A549 (cell line): ENCODE measurements around the gene CTBP2. TPM values are rescaled to one million over a fixed set of nuclear protein-coding genes. Genes with fewer than 3 reads are reported as not detected.
"Not testable (repeated sequence)": the region's sequence is repeated elsewhere in the genome, so short reads cannot be mapped to it uniquely, and the experiment has no call there.

Experiments used
- ATAC-seq, 2 experiments: fragments of 200-7000 bp in 1 of 2; fragments of >200 bp in 1 of 2; cut with Nextera tagmentation in 1 of 2; cut with Tn5 transposase in 1 of 2; 3 replicates each; pipeline versions ENCODE4 v1.8.0 to v1.9.1; 2018 to 2020; ENCODE audit warnings: mild to moderate bottlenecking in 1 of 2, moderate library complexity in 1 of 2
- CTCF ChIA-PET: fragments of 300-600 bp; sonication (Branson Sonifier 250); formaldehyde crosslinking; extraction: SDS; loops from one replicate; lab custom pipeline; 2021; ENCODE audit warnings: antibody characterized with exemption, inconsistent platforms; lab: Yijun Ruan, JAX
- POLR2A ChIA-PET: fragments of 350-600 bp; formaldehyde crosslinking; extraction: SDS; loops from one replicate; lab custom pipeline; 2021; ENCODE audit warnings: antibody characterized with exemption, inconsistent platforms; lab: Yijun Ruan, JAX
- DNase-seq, 2 experiments: peaks; one replicate each; pipeline versions ENCODE4 v3.0.0 to v3.0.0-alpha.2; 2011 to 2016; ENCODE audit warnings: low read depth in 1 of 2, low spot score in 1 of 2
- FAIRE-seq: peaks from 2 replicates; lab custom pipeline; 2011; peaks lifted over from hg19 to GRCh38; lab: Jason Lieb, UNC
- H3K27ac ChIP-seq, 2 experiments: fragments of >200 bp; sonication (Bioruptor Twin); formaldehyde crosslinking; 3 replicates each; pipeline ENCODE4 v1.5.1; 2016 to 2017
- H3K4me1 ChIP-seq: fragments of >200 bp; sonication (Bioruptor Twin); formaldehyde crosslinking; 3 replicates; pipeline ENCODE4 v1.6.1; 2016
- H3K4me2 ChIP-seq: fragments of >200 bp; sonication (Bioruptor Twin); formaldehyde crosslinking; 3 replicates; pipeline ENCODE4 v1.6.1; 2016
- H3K4me3 ChIP-seq: fragments of >200 bp; sonication (Bioruptor Twin); formaldehyde crosslinking; 3 replicates; pipeline ENCODE4 v1.5.1; 2016
- H3K9me3 ChIP-seq: fragments of >200 bp; sonication (Bioruptor Twin); formaldehyde crosslinking; 3 replicates; pipeline ENCODE4 v1.6.1; 2016
- CBX8 ChIP-seq: fragments of 200-600 bp; sonication (generic); IDR thresholded peaks from 2 replicates; pipeline ENCODE4 v1.6.1; 2016
- EHF ChIP-seq: fragments of 250-450 bp; sonication (Bioruptor Pico); IDR thresholded peaks from 2 replicates; pipeline ENCODE4 v1.5.0; 2020; ENCODE audit warnings: mild to moderate bottlenecking
- EHMT2 ChIP-seq: fragments of 200-600 bp; sonication (generic); IDR thresholded peaks from 2 replicates; pipeline ENCODE4 v1.6.1; 2016; ENCODE audit warnings: antibody characterized with exemption, low read depth, mild to moderate bottlenecking, moderate library complexity
- EP300 ChIP-seq, 2 experiments: fragments of >200 bp; sonication (Bioruptor Twin); formaldehyde crosslinking; IDR thresholded peaks; 2 replicates in 1 of 2; 3 replicates in 1 of 2; pipeline ENCODE4 v1.6.1; 2016 to 2017
- FOSB ChIP-seq: fragments of 250-450 bp; sonication (Bioruptor Pico); IDR thresholded peaks from 2 replicates; pipeline ENCODE4 v1.5.0; 2020; ENCODE audit warnings: mild to moderate bottlenecking, moderate library complexity
- FOSL2 ChIP-seq, 2 experiments: fragments of 450-650 bp in 1 of 2; fragments of >200 bp in 1 of 2; sonication (Bioruptor Twin) in 1 of 2; formaldehyde crosslinking; IDR thresholded peaks; 2 replicates each; pipeline versions ENCODE4 v1.5.0 to v1.6.1; 2016 to 2020; ENCODE audit warnings: mild to moderate bottlenecking in 1 of 2, moderate library complexity in 1 of 2
- GATA3 ChIP-seq: IDR thresholded peaks from 2 replicates; pipeline ENCODE4 v1.6.1; 2012; ENCODE audit warnings: borderline replicate concordance
- HDAC2 ChIP-seq: fragments of 200-600 bp; sonication (generic); IDR thresholded peaks from 2 replicates; pipeline ENCODE4 v1.6.1; 2016
- HES2 ChIP-seq: fragments of >200 bp; sonication (Bioruptor Twin); formaldehyde crosslinking; IDR thresholded peaks from 2 replicates; pipeline ENCODE4 v1.6.1; 2016
- HEYL ChIP-seq: fragments of 250-450 bp; sonication (Bioruptor Pico); IDR thresholded peaks from 2 replicates; pipeline ENCODE4 v1.8.0; 2021; ENCODE audit warnings: mild to moderate bottlenecking, moderate library complexity
- HOXA7 ChIP-seq: fragments of 250-450 bp; sonication (Bioruptor Pico); IDR thresholded peaks from 2 replicates; pipeline ENCODE4 v1.5.0; 2020; ENCODE audit warnings: mild to moderate bottlenecking, moderate library complexity
- HOXB13 ChIP-seq: fragments of 250-450 bp; sonication (Bioruptor Pico); IDR thresholded peaks from 2 replicates; pipeline ENCODE4 v1.5.0; 2020; ENCODE audit warnings: low read depth, mild to moderate bottlenecking, moderate library complexity
- KDM1A ChIP-seq: fragments of 200-600 bp; sonication (generic); IDR thresholded peaks from 2 replicates; pipeline ENCODE4 v1.6.1; 2016; ENCODE audit warnings: low read depth, mild to moderate bottlenecking
- MAX ChIP-seq: IDR thresholded peaks from 2 replicates; pipeline ENCODE4 v1.6.1; 2012
- MYC ChIP-seq: IDR thresholded peaks from 2 replicates; pipeline ENCODE4 v1.6.1; 2012; ENCODE audit warnings: mild to moderate bottlenecking, inconsistent platforms, low read length, improper control_type of control experiment, borderline replicate concordance
- NFE2L2 ChIP-seq: fragments of 150-350 bp; conservative IDR thresholded peaks from 2 replicates; pipeline ENCODE4 v1.6.1; 2014; ENCODE audit warnings: low read length
- POLR2AphosphoS2 ChIP-seq: conservative IDR thresholded peaks from 2 replicates; pipeline ENCODE4 v1.6.1; 2012; ENCODE audit warnings: low read length, improper control_type of control experiment, inconsistent platforms
- RAD21 ChIP-seq, 2 experiments: fragments of >200 bp in 1 of 2; sonication (Bioruptor Twin) in 1 of 2; formaldehyde crosslinking in 1 of 2; IDR thresholded peaks in 1 of 2; conservative IDR thresholded peaks in 1 of 2; 2 replicates in 1 of 2; 3 replicates in 1 of 2; pipeline ENCODE4 v1.6.1; 2012 to 2018; ENCODE audit warnings: inconsistent platforms in 1 of 2
- RFX5 ChIP-seq: fragments of 450-650 bp; IDR thresholded peaks from 2 replicates; pipeline ENCODE4 v1.7.1; 2014; ENCODE audit warnings: antibody characterized with exemption, mild to moderate bottlenecking, moderate library complexity
- TFCP2L1 ChIP-seq: fragments of 250-450 bp; sonication (Bioruptor Pico); IDR thresholded peaks from 2 replicates; pipeline ENCODE4 v1.5.0; 2021; ENCODE audit warnings: mild to moderate bottlenecking
- ZFP36 ChIP-seq: fragments of 450-650 bp; IDR thresholded peaks from 2 replicates; pipeline ENCODE4 v1.6.1; 2014; ENCODE audit warnings: borderline replicate concordance; ENCODE audit not compliant: partially characterized antibody
- WGBS: methylation state at CpG from one replicate; pipeline ENCODE4 v1.1.6; 2017; ENCODE audit errors: missing lambda C conversion rate; 5-methylcytosine and 5-hydroxymethylcytosine counted together
- polyA plus RNA-seq, 4 experiments: library from polyadenylated mRNA; depleted of rRNA in 3 of 4; stranded (reverse); fragments of >200 nt; fragmentation: RNase III in 1 of 4; extraction: RNeasy Plus Mini Kit Qiagen cat#74134 plus additional on column Dnase treatment in 1 of 4; gene quantifications; 2 replicates in 3 of 4; 3 replicates in 1 of 4; pipeline ENCODE4 v1.2.3, GENCODE V29; 2011 to 2017
- TF ChIP-seq, protein P1 (sequence below): fragments of 250-450 bp; sonication (Bioruptor Pico); IDR thresholded peaks from 2 replicates; pipeline ENCODE4 v1.5.0; 2021; ENCODE audit warnings: mild to moderate bottlenecking, moderate library complexity, borderline replicate concordance
- TF ChIP-seq, protein P2 (sequence below): fragments of >200 bp; sonication (Bioruptor Twin); formaldehyde crosslinking; IDR thresholded peaks from 3 replicates; pipeline ENCODE4 v1.6.1; 2016
- TF ChIP-seq, protein P3 (sequence below): fragments of >200 bp; sonication (Bioruptor Twin); formaldehyde crosslinking; IDR thresholded peaks from 3 replicates; pipeline ENCODE4 v1.5.1; 2016

The CTBP2 gene
- polyA plus RNA-seq, 2 of the 4 experiments (the other 2 are of a cell fraction), result 74.9 to 78.9 TPM

DNA sequence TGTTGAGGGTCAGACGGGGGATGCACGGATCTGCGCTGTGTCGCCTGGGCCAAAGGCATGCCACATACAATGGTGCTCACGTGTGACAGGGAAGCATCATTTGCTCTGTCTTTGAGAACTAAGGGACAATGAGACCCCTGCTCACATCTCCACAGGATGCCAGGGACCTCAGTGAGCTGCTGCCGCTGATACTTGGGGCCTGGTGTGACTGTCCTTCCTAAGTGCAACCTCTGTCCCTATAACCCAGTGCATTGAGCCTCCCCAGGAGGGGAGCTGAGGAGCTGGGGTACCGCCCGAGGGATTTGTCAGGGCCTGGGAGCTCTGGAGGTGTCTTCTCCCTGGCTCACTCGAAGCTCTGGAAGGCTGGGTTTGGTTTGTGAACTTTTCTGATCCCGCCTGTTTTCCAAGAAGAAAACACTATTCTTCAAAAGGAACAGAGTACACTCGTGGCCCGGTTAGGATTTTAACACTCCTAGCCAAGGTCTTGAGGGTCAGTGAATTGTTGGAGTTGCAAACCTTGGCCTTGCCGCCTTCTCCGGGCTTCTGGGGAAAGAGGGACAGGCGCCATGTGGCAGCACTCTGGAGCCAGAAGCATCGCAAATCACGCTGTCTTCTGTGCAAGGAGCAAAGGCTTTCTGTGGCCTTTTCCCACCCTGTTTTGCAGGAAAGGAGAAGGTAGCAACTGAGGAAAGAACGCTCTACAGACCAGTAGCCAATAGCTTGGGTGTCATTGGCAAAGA lies 26.2 kb upstream of the CTBP2 start:
- Histone ChIP-seq H3K4me1 (no peaks in the 10 kb centered on the region), H3K4me2 (no peak overlapping the region), H3K4me3 (no peak overlapping the region), H3K27ac (no peak overlapping the region), H3K9me3 (no peaks in the 10 kb centered on the region)
- TF ChIP-seq MAX (no peak), EHF (CRISPR knock-in tag) (no peak), HOXA7 (CRISPR knock-in tag) (no peak), POLR2AphosphoS2 (no peak), FOSB (CRISPR knock-in tag) (no peak), TFCP2L1 (CRISPR knock-in tag) (no peak), HEYL (CRISPR knock-in tag) (no peak), KDM1A (no peak), RAD21 (conservative IDR thresholded peaks at IDR 0.05 in 1 of 2, IDR thresholded peaks at IDR 0.05 in 1 of 2) (no peak), ZFP36 (no peak), HOXB13 (CRISPR knock-in tag) (no peak), MYC (no peak), FOSL2 (IDR thresholded peaks at IDR 0.05) (no peak), FOSL2 (CRISPR knock-in tag; IDR thresholded peaks at IDR 0.05) (no peak), RFX5 (no peak)
- TF ChIP-seq, protein P1, sequence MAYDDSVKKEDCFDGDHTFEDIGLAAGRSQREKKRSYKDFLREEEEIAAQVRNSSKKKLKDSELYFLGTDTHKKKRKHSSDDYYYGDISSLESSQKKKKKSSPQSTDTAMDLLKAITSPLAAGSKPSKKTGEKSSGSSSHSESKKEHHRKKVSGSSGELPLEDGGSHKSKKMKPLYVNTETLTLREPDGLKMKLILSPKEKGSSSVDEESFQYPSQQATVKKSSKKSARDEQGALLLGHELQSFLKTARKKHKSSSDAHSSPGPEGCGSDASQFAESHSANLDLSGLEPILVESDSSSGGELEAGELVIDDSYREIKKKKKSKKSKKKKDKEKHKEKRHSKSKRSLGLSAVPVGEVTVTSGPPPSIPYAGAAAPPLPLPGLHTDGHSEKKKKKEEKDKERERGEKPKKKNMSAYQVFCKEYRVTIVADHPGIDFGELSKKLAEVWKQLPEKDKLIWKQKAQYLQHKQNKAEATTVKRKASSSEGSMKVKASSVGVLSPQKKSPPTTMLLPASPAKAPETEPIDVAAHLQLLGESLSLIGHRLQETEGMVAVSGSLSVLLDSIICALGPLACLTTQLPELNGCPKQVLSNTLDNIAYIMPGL, result no peak
- TF ChIP-seq, protein P2, sequence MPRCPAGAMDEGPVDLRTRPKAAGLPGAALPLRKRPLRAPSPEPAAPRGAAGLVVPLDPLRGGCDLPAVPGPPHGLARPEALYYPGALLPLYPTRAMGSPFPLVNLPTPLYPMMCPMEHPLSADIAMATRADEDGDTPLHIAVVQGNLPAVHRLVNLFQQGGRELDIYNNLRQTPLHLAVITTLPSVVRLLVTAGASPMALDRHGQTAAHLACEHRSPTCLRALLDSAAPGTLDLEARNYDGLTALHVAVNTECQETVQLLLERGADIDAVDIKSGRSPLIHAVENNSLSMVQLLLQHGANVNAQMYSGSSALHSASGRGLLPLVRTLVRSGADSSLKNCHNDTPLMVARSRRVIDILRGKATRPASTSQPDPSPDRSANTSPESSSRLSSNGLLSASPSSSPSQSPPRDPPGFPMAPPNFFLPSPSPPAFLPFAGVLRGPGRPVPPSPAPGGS, result no peak
- no peak for FAIRE-seq
- no peak for ATAC-seq
- no peak for DNase-seq
- ChIA-PET CTCF (interaction anchor here (1.5 kb wide), 1 partner anchor 16 kb away, joined by 3 read pairs; no protein-coding TSS in a partner anchor), POLR2A (no interaction called here)
- 66% methylated on average over 16 of the region's 18 CpGs for WGBS

- H3K27ac ChIP-seq, POLR2A ChIA-PET, H3K4me1 ChIP-seq, ATAC-seq, DNase-seq, H3K4me3 ChIP-seq, H3K9me3 ChIP-seq, CTCF ChIA-PET, H3K4me2 ChIP-seq, FAIRE-seq: not testable (repeated sequence)
- 21% methylated on average over 1 of the region's 3 CpGs for WGBS
Measured at GRCh38 chr10:125179107-125179506, 18.7 kb upstream of the CTBP2 start.

- Histone ChIP-seq H3K4me1 (no peaks in the 10 kb centered on the region), H3K4me2 (no peak overlapping the region), H3K27ac (no peak overlapping the region), H3K4me3 (no peak overlapping the region), H3K9me3 (no peaks in the 10 kb centered on the region)
- WGBS, result 66% methylated on average over 14 of the region's 14 CpGs
- POLR2A ChIA-PET, result no interaction called here
- DNase-seq (no peak), FAIRE-seq (no peak), ATAC-seq (no peak)
- CTCF ChIA-PET, result no interaction called here
- TF ChIP-seq CBX8 (no peak), EHMT2 (no peak), HES2 (no peak), FOSL2 (IDR thresholded peaks at IDR 0.05) (no peak), FOSL2 (CRISPR knock-in tag; IDR thresholded peaks at IDR 0.05) (no peak), NFE2L2 (no peak), HDAC2 (no peak), EP300 (IDR thresholded peaks at IDR 0.05) (no peak), GATA3 (no peak), ZFP36 (no peak), RAD21 (conservative IDR thresholded peaks at IDR 0.05 in 1 of 2, IDR thresholded peaks at IDR 0.05 in 1 of 2) (no peak)
- TF ChIP-seq, protein P3, sequence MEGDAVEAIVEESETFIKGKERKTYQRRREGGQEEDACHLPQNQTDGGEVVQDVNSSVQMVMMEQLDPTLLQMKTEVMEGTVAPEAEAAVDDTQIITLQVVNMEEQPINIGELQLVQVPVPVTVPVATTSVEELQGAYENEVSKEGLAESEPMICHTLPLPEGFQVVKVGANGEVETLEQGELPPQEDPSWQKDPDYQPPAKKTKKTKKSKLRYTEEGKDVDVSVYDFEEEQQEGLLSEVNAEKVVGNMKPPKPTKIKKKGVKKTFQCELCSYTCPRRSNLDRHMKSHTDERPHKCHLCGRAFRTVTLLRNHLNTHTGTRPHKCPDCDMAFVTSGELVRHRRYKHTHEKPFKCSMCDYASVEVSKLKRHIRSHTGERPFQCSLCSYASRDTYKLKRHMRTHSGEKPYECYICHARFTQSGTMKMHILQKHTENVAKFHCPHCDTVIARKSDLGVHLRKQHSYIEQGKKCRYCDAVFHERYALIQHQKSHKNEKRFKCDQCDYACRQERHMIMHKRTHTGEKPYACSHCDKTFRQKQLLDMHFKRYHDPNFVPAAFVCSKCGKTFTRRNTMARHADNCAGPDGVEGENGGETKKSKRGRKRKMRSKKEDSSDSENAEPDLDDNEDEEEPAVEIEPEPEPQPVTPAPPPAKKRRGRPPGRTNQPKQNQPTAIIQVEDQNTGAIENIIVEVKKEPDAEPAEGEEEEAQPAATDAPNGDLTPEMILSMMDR, result no peak
- TF ChIP-seq, protein P2, result no peak
Measured at GRCh38 chr10:125177641-125178640, 17.6 kb upstream of the CTBP2 start.
